ENCODE data around the gene GRIK4. TPM values are rescaled to one million over a fixed set of nuclear protein-coding genes. Genes with fewer than 3 reads are reported as not detected.
"Not testable (repeated sequence)": the region's sequence is repeated elsewhere in the genome, so short reads cannot be mapped to it uniquely, and the experiment has no call there.

Gene GRIK4
- total and polyA plus RNA-seq, 2 donors: 0.05 to 0.37 TPM

- DNase-seq (ENCODE audit: extremely low spot score): no peak
- no peaks in the 10 kb centered on the region for H3K4me1 ChIP-seq (ENCODE audit: insufficient read depth)
- H3K27ac ChIP-seq (ENCODE audit: low read depth): no peak overlapping the region
- H3K4me3 ChIP-seq (ENCODE audit: low read depth, low read length): no peak overlapping the region
- H3K36me3 ChIP-seq (ENCODE audit: insufficient read depth): no peaks in the 10 kb centered on the region
- 90% methylated on average over 10 of the region's 10 CpGs for WGBS
Observed at GRCh38 chr11:120573756-120574354, 62.3 kb downstream of the GRIK4 start.

- DNase-seq (ENCODE audit: extremely low spot score): no peak
- Histone ChIP-seq H3K4me1 (ENCODE audit: insufficient read depth) (no peaks in the 10 kb centered on the region), H3K4me3 (ENCODE audit: low read depth, low read length) (no peak overlapping the region), H3K36me3 (ENCODE audit: insufficient read depth) (no peaks in the 10 kb centered on the region), H3K27ac (ENCODE audit: low read depth) (no peak overlapping the region)
- WGBS: 83% methylated on average over 8 of the region's 8 CpGs
Observed at GRCh38 chr11:120574876-120575275, 63.3 kb downstream of the GRIK4 start.

GRCh38 chr11:120575461-120575860 lies 63.9 kb downstream of the GRIK4 start:
- no peaks in the 10 kb centered on the region for H3K36me3 ChIP-seq (ENCODE audit: insufficient read depth)
- no peaks in the 10 kb centered on the region for H3K4me1 ChIP-seq (ENCODE audit: insufficient read depth)
- 83% methylated on average over 9 of the region's 9 CpGs for WGBS
- H3K27ac ChIP-seq (ENCODE audit: low read depth): no peak overlapping the region
- H3K4me3 ChIP-seq (ENCODE audit: low read depth, low read length): no peak overlapping the region
- no peak for DNase-seq (ENCODE audit: extremely low spot score)

GRCh38 chr11:120576606-120577005 lies 65.1 kb downstream of the GRIK4 start:
- Histone ChIP-seq H3K36me3 (ENCODE audit: insufficient read depth) (no peaks in the 10 kb centered on the region), H3K4me3 (ENCODE audit: low read depth, low read length) (no peak overlapping the region), H3K27ac (ENCODE audit: low read depth) (no peak overlapping the region), H3K4me1 (ENCODE audit: insufficient read depth) (no peaks in the 10 kb centered on the region)
- WGBS: 85% methylated on average over 7 of the region's 7 CpGs
- DNase-seq (ENCODE audit: extremely low spot score): no peak

- DNase-seq (ENCODE audit: extremely low spot score): no peak
- Histone ChIP-seq H3K4me1 (ENCODE audit: insufficient read depth) (no peaks in the 10 kb centered on the region), H3K36me3 (ENCODE audit: insufficient read depth) (no peaks in the 10 kb centered on the region), H3K4me3 (ENCODE audit: low read depth, low read length) (no peak overlapping the region), H3K27ac (ENCODE audit: low read depth) (no peak overlapping the region)
- 97% methylated on average over 2 of the region's 2 CpGs for WGBS
Observed at GRCh38 chr11:120577041-120577440, 65.5 kb downstream of the GRIK4 start.

GRCh38 chr11:120577624-120578363 lies 66.2 kb downstream of the GRIK4 start:
- Histone ChIP-seq H3K4me1 (ENCODE audit: insufficient read depth) (no peaks in the 10 kb centered on the region), H3K36me3 (ENCODE audit: insufficient read depth) (no peaks in the 10 kb centered on the region), H3K27ac (ENCODE audit: low read depth) (no peak overlapping the region), H3K4me3 (ENCODE audit: low read depth, low read length) (no peak overlapping the region)
- 61% methylated on average over 7 of the region's 7 CpGs for WGBS
- DNase-seq (ENCODE audit: extremely low spot score): no peak

- 70% methylated on average over 14 of the region's 14 CpGs for WGBS
- no peak overlapping the region for H3K27ac ChIP-seq (ENCODE audit: low read depth)
- DNase-seq (ENCODE audit: extremely low spot score): no peak
Observed at GRCh38 chr11:120578596-120579154, 67.1 kb downstream of the GRIK4 start.

GRCh38 chr11:120579611-120580031 lies 68.1 kb downstream of the GRIK4 start:
- Histone ChIP-seq H3K4me1 (ENCODE audit: insufficient read depth) (no peaks in the 10 kb centered on the region), H3K36me3 (ENCODE audit: insufficient read depth) (no peaks in the 10 kb centered on the region), H3K4me3 (ENCODE audit: low read depth, low read length) (no peak overlapping the region), H3K27ac (ENCODE audit: low read depth) (no peak overlapping the region)
- WGBS: 48% methylated on average over 7 of the region's 7 CpGs
- DNase-seq (ENCODE audit: extremely low spot score): no peak

More at GRCh38 chr11:120578596-120579154, 67.1 kb downstream of the GRIK4 start:
- no peaks in the 10 kb centered on the region for H3K36me3 ChIP-seq (ENCODE audit: insufficient read depth)
- H3K4me1 ChIP-seq (ENCODE audit: insufficient read depth): no peaks in the 10 kb centered on the region
- no peak overlapping the region for H3K4me3 ChIP-seq (ENCODE audit: low read depth, low read length)

- Histone ChIP-seq H3K4me3 (ENCODE audit: low read depth, low read length) (no peak overlapping the region), H3K4me1 (ENCODE audit: insufficient read depth) (no peaks in the 10 kb centered on the region), H3K36me3 (ENCODE audit: insufficient read depth) (no peaks in the 10 kb centered on the region), H3K27ac (ENCODE audit: low read depth) (no peak overlapping the region)
- DNase-seq (ENCODE audit: extremely low spot score): no peak
- WGBS: 70% methylated on average over 4 of the region's 4 CpGs
Observed at GRCh38 chr11:120581313-120581712, 69.8 kb downstream of the GRIK4 start.

GRCh38 chr11:120582535-120582934 lies 71.0 kb downstream of the GRIK4 start:
- 97% methylated on average over 3 of the region's 3 CpGs for WGBS
- H3K36me3 ChIP-seq (ENCODE audit: insufficient read depth); H3K4me1 ChIP-seq (ENCODE audit: insufficient read depth); H3K4me3 ChIP-seq (ENCODE audit: low read depth, low read length); DNase-seq (ENCODE audit: extremely low spot score); H3K27ac ChIP-seq (ENCODE audit: low read depth): not testable (repeated sequence)

- no peaks in the 10 kb centered on the region for H3K36me3 ChIP-seq (ENCODE audit: insufficient read depth)
- 64% methylated on average over 3 of the region's 3 CpGs for WGBS
- no peak for DNase-seq (ENCODE audit: extremely low spot score)
- H3K4me1 ChIP-seq (ENCODE audit: insufficient read depth): no peaks in the 10 kb centered on the region
- H3K4me3 ChIP-seq (ENCODE audit: low read depth, low read length): no peak overlapping the region
- H3K27ac ChIP-seq (ENCODE audit: low read depth): no peak overlapping the region
Observed at GRCh38 chr11:120586072-120586471, 74.5 kb downstream of the GRIK4 start.

GRCh38 chr11:120586728-120587127 lies 75.2 kb downstream of the GRIK4 start:
- no peaks in the 10 kb centered on the region for H3K36me3 ChIP-seq (ENCODE audit: insufficient read depth)
- H3K4me1 ChIP-seq (ENCODE audit: insufficient read depth): no peaks in the 10 kb centered on the region
- WGBS: 80% methylated on average over 7 of the region's 7 CpGs
- no peak overlapping the region for H3K4me3 ChIP-seq (ENCODE audit: low read depth, low read length)
- no peak overlapping the region for H3K27ac ChIP-seq (ENCODE audit: low read depth)
- no peak for DNase-seq (ENCODE audit: extremely low spot score)

GRCh38 chr11:120587299-120587698 lies 75.8 kb downstream of the GRIK4 start:
- DNase-seq (ENCODE audit: extremely low spot score): no peak
- 82% methylated on average over 4 of the region's 4 CpGs for WGBS
- H3K4me3 ChIP-seq (ENCODE audit: low read depth, low read length): no peak overlapping the region
- no peak overlapping the region for H3K27ac ChIP-seq (ENCODE audit: low read depth)
- H3K4me1 ChIP-seq (ENCODE audit: insufficient read depth): no peaks in the 10 kb centered on the region
- H3K36me3 ChIP-seq (ENCODE audit: insufficient read depth): no peaks in the 10 kb centered on the region

- Histone ChIP-seq H3K27ac (ENCODE audit: low read depth) (no peak overlapping the region), H3K4me3 (ENCODE audit: low read depth, low read length) (no peak overlapping the region), H3K4me1 (ENCODE audit: insufficient read depth) (no peaks in the 10 kb centered on the region), H3K36me3 (ENCODE audit: insufficient read depth) (no peaks in the 10 kb centered on the region)
- no peak for DNase-seq (ENCODE audit: extremely low spot score)
- WGBS: 90% methylated on average over 11 of the region's 11 CpGs
Observed at GRCh38 chr11:120589376-120589775, 77.8 kb downstream of the GRIK4 start.

Data from urinary bladder (tissue), 4 donors.